Sigmoid colon (tissue), 7 donors: Measurements from ENCODE around the gene ATP2B2. TPM values are rescaled to one million over a fixed set of nuclear protein-coding genes. Genes with fewer than 3 reads are reported as not detected.

ENCODE experiments used
- DNase-seq: peaks from one replicate; pipeline ENCODE4 v3.0.0-alpha.2; 2019
- H3K27ac ChIP-seq, 4 donors: fragments of 200-600 bp; sonication (generic); one replicate each; pipeline ENCODE4 v1.5.1; 2016 to 2019; ENCODE audit warnings: mild to moderate bottlenecking in 1 of 4
- H3K27me3 ChIP-seq, 3 donors: fragments of 200-600 bp; sonication (generic); one replicate each; pipeline ENCODE4 v1.5.1; 2019; ENCODE audit warnings: mild to moderate bottlenecking in 1 of 3
- H3K36me3 ChIP-seq, 4 donors: fragments of 200-600 bp; sonication (generic); one replicate each; pipeline ENCODE4 v1.5.1; 2016 to 2019
- H3K4me1 ChIP-seq, 4 donors: fragments of 200-600 bp; sonication (generic); one replicate each; pipeline ENCODE4 v1.5.1; 2017 to 2019
- H3K4me3 ChIP-seq, 4 donors: fragments of 200-600 bp; sonication (generic); one replicate each; pipeline ENCODE4 v1.5.1; 2017 to 2019; ENCODE audit warnings: mild to moderate bottlenecking in 2 of 4, moderate library complexity in 1 of 4
- H3K9me3 ChIP-seq, 4 donors: fragments of 200-600 bp in 3 of 4; sonication (generic) in 3 of 4; one replicate each; pipeline versions ENCODE4 v1.5.1 to v1.6.1; 2013 to 2019
- EP300 ChIP-seq, 4 donors: sonication (generic); formaldehyde crosslinking; IDR thresholded peaks; one replicate each; pipeline ENCODE4 v1.6.1; 2017; ENCODE audit warnings: antibody characterized with exemption in 4 of 4
- POLR2A ChIP-seq, 2 donors: fragments of 450-650 bp; IDR thresholded peaks; one replicate each; pipeline ENCODE4 v1.6.1; 2016; ENCODE audit warnings: antibody characterized with exemption in 2 of 2, mild to moderate bottlenecking in 2 of 2, moderate library complexity in 2 of 2
- POLR2AphosphoS5 ChIP-seq, 4 donors: sonication (generic); formaldehyde crosslinking; IDR thresholded peaks; one replicate each; pipeline ENCODE4 v1.6.1; 2017; ENCODE audit warnings: antibody characterized with exemption in 4 of 4
- WGBS, 2 donors: extraction: QIAGEN DNeasy Blood & Tissue Kit; methylation state at CpG; one replicate each; pipeline ENCODE4 v1.1.7; 2013; 5-methylcytosine and 5-hydroxymethylcytosine counted together
- intact Hi-C: fragments of 100-400 bp; cut with DNase I; formaldehyde crosslinking; loops from one replicate; pipeline ENCODE4 v1.15.1; 2023
- polyA plus RNA-seq, 3 donors: library from polyadenylated mRNA; stranded (reverse); fragments of 200-250 nt; gene quantifications; one replicate each; pipeline ENCODE4 v1.2.3, GENCODE V29; 2013
- total RNA-seq, 4 donors: library from RNA; depleted of rRNA; stranded (reverse); fragments of >200 nt; gene quantifications; one replicate each; pipeline ENCODE4 v1.1.0, GENCODE V29; 2016
- TF ChIP-seq, protein P1 (sequence below), 4 experiments: fragments of 450-650 bp in 3 of 4; fragments of 200-600 bp in 1 of 4; IDR thresholded peaks; one replicate each; pipeline ENCODE4 v1.5.1; 2016 to 2019; ENCODE audit warnings: antibody characterized with exemption in 4 of 4, mild to moderate bottlenecking in 3 of 4, moderate library complexity in 2 of 4
- donor health status: healthy with polysubstance abuse.
- donor health status: Bipolar disorder and iron deficiency.
- donor health status: healthy.

ATP2B2 gene
- total and polyA plus RNA-seq, 7 donors: under 0.01 to 0.83 (median 0.23) TPM; not detected in 3

- Histone ChIP-seq H3K9me3 (no peaks in the 10 kb centered on the region), H3K27ac (no peak overlapping the region), H3K4me1 (no peaks in the 10 kb centered on the region), H3K4me3 (no peak overlapping the region), H3K27me3 (peaks cover 0 to 24% (median 0%) of the 10 kb centered on the region in 3 donors), H3K36me3 (no peaks in the 10 kb centered on the region)
- WGBS, 2 donors: 56 to 64% methylated on average over 7 of the region's 7 CpGs
- TF ChIP-seq POLR2A (IDR thresholded peaks at IDR 0.05) (no peak), POLR2AphosphoS5 (IDR thresholded peaks at IDR 0.05) (no peak)
- intact Hi-C loops: no loop called here
- no peak for DNase-seq
Observed at GRCh38 chr3:10453431-10454163, 51.8 kb downstream of the ATP2B2 start.

DNA sequence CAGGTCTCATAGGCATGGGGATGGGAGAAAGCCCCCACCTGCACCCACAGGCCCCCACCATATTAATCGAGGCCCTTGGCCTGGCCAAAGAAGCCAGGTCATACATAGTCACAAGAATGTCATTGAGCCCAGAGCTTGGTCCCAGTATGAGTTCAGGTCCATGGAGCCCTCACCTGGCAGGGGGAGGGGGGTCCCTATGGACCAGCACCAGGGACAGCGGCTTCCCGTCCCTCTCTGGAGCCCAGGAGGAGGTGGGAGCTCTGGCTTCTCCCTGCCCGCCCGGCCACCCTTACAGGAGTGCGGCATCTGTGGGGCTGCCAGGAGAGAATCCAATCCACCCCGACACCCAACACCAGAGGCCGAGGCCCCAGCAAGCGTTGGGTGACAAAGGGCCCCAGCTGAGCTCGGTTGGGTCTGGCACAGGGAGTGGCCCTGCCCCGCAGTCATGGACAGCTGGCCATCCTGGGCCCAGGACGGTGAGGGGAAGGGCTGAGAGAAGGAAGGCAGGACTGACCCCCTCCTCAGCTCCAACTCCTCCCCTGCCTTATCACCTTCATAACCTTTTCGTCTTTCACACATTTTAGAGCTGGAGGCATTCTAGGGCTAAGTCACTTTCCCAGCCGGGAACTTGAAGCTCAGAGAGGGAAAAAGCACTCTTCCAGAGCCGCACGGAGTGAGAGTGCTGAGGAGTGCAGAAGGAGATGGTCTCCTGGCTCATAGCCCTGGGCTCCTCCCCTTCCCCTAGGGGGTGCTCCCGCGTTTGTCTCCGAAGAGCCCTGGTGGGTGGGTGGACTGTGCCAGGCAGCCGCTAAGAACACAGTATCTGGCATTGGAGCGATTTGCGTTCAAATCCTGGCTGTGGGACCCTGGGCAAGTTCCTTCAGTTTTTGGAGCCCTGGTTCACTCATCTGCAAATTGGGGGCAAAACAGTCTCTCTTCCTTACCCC lies 54.6 kb downstream of the ATP2B2 start:
- no peak for DNase-seq

GRCh38 chr3:10449436-10449835 lies 56.0 kb downstream of the ATP2B2 start:
- H3K27ac ChIP-seq: no peak overlapping the region
- TF ChIP-seq, protein P1, sequence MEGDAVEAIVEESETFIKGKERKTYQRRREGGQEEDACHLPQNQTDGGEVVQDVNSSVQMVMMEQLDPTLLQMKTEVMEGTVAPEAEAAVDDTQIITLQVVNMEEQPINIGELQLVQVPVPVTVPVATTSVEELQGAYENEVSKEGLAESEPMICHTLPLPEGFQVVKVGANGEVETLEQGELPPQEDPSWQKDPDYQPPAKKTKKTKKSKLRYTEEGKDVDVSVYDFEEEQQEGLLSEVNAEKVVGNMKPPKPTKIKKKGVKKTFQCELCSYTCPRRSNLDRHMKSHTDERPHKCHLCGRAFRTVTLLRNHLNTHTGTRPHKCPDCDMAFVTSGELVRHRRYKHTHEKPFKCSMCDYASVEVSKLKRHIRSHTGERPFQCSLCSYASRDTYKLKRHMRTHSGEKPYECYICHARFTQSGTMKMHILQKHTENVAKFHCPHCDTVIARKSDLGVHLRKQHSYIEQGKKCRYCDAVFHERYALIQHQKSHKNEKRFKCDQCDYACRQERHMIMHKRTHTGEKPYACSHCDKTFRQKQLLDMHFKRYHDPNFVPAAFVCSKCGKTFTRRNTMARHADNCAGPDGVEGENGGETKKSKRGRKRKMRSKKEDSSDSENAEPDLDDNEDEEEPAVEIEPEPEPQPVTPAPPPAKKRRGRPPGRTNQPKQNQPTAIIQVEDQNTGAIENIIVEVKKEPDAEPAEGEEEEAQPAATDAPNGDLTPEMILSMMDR (IDR thresholded peaks at IDR 0.05): no peak
- TF ChIP-seq POLR2AphosphoS5 (IDR thresholded peaks at IDR 0.05) (no peak), EP300 (IDR thresholded peaks at IDR 0.05) (no peak), POLR2A (IDR thresholded peaks at IDR 0.05) (no peak)
- H3K4me3 ChIP-seq: no peak overlapping the region
- H3K27me3 ChIP-seq: peaks cover 0 to 26% (median 0%) of the 10 kb centered on the region in 3 donors
- H3K4me1 ChIP-seq: no peaks in the 10 kb centered on the region
- no peaks in the 10 kb centered on the region for H3K9me3 ChIP-seq
- 86 to 88% methylated on average over 18 of the region's 18 CpGs for WGBS, 2 donors
- no peaks in the 10 kb centered on the region for H3K36me3 ChIP-seq
- intact Hi-C loops: no loop called here
- DNase-seq: no peak

More for the DNA sequence above, 54.6 kb downstream of the ATP2B2 start:
- no peak overlapping the region for H3K4me3 ChIP-seq
- intact Hi-C loops: no loop called here
- peaks cover 0 to 22% (median 0%) of the 10 kb centered on the region in 3 donors for H3K27me3 ChIP-seq
- no peaks in the 10 kb centered on the region for H3K4me1 ChIP-seq
- WGBS, 2 donors: 59 to 60% methylated on average over 22 of the region's 22 CpGs
- no peak for TF ChIP-seq POLR2A (IDR thresholded peaks at IDR 0.05)
- TF ChIP-seq POLR2AphosphoS5 (IDR thresholded peaks at IDR 0.05): no peak
- TF ChIP-seq, protein P1 (IDR thresholded peaks at IDR 0.05): no peak
- no peak for TF ChIP-seq EP300 (IDR thresholded peaks at IDR 0.05)
- H3K27ac ChIP-seq: no peak overlapping the region
- no peaks in the 10 kb centered on the region for H3K9me3 ChIP-seq
- H3K36me3 ChIP-seq: no peaks in the 10 kb centered on the region

DNA sequence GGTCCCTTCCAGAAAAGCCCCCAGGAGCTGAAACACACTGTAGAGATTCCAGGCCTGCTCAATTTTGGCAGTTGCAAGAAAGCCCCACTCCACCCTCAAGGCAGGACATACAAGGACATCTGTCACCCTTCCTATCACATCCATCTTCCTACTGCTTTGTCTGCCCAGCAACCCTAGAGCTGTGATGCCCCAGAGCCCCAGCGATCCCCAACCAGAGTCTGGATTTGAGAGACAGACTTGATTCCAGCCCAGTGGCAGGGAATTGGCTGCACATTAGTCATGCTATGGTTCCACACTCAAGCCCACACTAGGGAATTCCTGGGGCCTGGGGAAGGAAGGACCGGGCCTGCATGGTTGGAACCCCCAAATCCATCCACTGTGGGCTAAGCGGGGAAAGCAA lies 56.8 kb downstream of the ATP2B2 start:
- Histone ChIP-seq H3K27me3 (peaks cover 0 to 26% (median 0%) of the 10 kb centered on the region in 3 donors), H3K36me3 (no peaks in the 10 kb centered on the region), H3K4me1 (no peaks in the 10 kb centered on the region), H3K4me3 (no peak overlapping the region), H3K9me3 (no peaks in the 10 kb centered on the region), H3K27ac (no peak overlapping the region)
- 86 to 88% methylated on average over 3 of the region's 3 CpGs for WGBS, 2 donors
- no peak for TF ChIP-seq POLR2AphosphoS5 (IDR thresholded peaks at IDR 0.05)
- TF ChIP-seq EP300 (IDR thresholded peaks at IDR 0.05): no peak
- TF ChIP-seq POLR2A (IDR thresholded peaks at IDR 0.05): no peak
- TF ChIP-seq, protein P1 (IDR thresholded peaks at IDR 0.05): no peak
- intact Hi-C loops: no loop called here
- no peak for DNase-seq
